LNCAP (cell line): ENCODE results near the gene CCDC83.

ENCODE experiments used
- TF ChIP-seq, protein P1 (sequence below): fragments of 450-650 bp; IDR thresholded peaks from 2 replicates; pipeline ENCODE4 v1.5.1; 2017; ENCODE audit warnings: mild to moderate bottlenecking

CCDC83 gene

DNA sequence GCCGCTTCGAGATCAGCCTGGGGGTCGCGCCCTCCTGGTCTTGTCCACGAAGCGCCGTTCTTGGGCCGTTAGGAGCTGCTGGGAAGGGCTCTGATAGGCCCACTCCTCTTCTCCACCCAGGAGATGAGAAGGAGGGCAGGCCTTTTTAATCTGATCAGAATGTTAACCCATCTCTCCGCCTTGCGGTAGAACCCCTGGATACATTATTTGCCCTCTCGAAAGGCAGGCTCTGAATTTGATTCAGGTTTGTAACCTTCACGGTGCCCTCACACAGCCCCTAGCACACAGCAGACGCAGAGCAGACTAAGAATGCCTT lies at the start of gene CCDC83:
TSS of gene CCDC83 (plus strand) at position 43 of the 316 bp plus-strand sequence. CDS start 9,741 bp downstream, outside the sequence.
- TF ChIP-seq, protein P1, sequence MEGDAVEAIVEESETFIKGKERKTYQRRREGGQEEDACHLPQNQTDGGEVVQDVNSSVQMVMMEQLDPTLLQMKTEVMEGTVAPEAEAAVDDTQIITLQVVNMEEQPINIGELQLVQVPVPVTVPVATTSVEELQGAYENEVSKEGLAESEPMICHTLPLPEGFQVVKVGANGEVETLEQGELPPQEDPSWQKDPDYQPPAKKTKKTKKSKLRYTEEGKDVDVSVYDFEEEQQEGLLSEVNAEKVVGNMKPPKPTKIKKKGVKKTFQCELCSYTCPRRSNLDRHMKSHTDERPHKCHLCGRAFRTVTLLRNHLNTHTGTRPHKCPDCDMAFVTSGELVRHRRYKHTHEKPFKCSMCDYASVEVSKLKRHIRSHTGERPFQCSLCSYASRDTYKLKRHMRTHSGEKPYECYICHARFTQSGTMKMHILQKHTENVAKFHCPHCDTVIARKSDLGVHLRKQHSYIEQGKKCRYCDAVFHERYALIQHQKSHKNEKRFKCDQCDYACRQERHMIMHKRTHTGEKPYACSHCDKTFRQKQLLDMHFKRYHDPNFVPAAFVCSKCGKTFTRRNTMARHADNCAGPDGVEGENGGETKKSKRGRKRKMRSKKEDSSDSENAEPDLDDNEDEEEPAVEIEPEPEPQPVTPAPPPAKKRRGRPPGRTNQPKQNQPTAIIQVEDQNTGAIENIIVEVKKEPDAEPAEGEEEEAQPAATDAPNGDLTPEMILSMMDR: no peak

- TF ChIP-seq, protein P1: no peak
Measured at GRCh38 chr11:85805387-85805786, 49.8 kb upstream of the CCDC83 start.

DNA sequence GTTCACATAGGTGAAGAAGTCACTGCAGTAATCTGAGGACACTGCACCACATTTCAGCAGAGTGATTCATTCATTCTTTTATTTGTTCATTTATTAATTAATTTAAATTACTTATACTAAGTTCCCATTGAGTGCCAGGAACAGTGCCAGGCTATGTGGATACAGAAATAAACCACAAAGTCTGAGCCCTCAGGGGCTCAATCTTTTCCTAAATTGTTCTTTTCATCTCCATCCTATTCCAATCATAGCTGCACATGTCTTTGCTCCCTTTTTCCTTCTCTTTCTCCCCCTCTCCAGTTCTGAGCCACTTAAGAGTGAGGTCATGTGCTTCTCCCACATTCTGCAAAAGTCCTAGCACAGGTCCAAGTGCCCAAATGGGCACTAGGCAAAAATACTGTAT lies 49.2 kb upstream of the CCDC83 start:
- TF ChIP-seq, protein P1: no peak

- TF ChIP-seq, protein P1: no peak
Measured at GRCh38 chr11:85806876-85807275, 48.3 kb upstream of the CCDC83 start.

DNA sequence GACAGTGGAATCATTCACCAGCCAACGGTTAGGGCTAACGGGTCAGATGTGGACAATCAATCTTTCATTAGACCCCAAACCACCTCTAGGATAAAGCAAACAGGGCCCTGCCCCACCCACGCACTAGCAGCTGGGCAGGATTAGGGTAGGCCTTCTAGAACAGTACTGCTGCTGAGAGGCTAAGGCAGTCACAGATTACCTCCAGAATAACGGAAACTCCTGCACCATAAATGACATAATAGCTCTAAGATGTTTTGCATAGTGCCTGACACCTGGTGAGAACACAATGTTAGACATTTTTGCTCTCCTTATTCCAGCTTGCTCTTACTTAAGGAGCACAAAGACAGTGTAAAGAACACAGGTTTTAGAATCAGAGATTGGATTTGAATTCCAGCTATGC lies 46.0 kb upstream of the CCDC83 start:
- TF ChIP-seq, protein P1: no peak

DNA sequence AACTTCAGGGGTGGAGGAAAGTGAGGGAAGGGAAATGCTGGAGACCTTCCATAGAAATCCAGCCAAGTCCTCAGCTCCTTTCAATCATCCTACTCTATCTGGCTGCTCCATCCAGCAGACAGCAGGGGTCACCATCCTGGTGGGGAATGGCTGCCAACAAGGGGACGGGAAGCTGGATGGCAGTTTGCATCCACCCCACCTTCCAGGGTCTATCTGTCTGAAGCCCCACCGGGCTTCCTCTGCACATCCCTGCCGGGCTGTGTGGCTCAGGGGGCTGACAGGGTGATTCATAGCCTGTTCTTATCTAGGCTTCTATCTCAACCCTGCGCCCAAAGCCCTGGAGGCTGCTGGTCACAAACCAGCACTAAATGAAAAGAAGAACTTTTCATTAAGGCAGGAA lies 45.3 kb upstream of the CCDC83 start:
- TF ChIP-seq, protein P1: no peak

DNA sequence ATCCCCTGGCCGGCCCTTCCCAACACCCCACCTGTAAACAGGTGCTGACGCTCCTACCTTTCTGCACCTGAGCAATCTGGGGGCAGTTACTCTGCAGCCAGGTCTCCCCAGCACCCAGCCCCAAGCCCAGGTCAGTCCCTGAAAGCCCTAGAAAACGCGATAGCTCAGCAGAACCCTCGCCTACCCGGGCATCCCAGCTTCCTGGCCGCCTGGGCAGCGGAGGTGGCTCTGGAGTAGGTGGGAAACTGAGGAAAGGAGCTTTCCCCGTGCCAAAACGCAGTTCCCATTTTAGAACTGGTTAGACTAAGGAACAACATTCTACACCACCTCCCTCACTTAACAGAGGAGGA lies 44.7 kb upstream of the CCDC83 start:
- TF ChIP-seq, protein P1: no peak

DNA sequence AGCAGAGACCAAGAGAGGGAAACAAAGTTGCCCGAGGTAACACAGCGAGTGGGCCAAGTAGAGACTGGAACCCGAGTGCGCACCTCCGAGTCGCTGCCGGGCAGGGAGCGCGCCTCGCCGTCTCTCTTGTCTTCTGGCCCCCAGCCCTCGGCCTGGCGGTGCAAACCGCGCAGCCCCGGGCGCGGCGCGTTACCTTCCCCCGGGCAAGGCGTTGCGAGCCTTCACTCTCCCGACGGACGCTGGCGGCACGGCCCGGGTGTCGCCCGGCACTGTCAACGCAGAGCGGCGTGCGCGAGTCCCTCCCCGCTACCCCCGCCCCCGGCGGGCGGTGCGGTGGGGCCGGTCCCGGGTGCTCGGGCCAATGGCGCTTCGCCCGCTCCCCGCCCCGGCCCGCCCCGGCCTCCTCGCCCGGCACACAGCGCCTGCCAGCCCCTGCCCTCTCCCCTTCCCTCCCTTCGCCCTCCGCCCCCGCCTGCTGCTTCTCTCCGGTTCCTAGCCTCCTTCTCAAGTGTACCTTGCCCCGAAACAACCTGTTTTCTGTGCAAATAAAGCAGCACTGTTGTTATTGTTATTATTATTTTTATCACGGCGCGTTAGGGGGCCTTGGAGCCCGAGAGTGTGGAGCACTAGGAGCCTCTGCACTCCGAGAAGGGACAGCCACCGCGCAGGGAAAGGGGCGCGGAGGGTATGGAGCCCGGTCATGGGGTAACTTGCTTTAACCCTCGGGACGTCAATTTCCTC lies 44.1 kb upstream of the CCDC83 start, which contains the start of gene SYTL2:
TSS of gene SYTL2 (minus strand) at position 271 of the 741 bp plus-strand sequence. CDS start 53,416 bp downstream, outside the sequence.
- TF ChIP-seq, protein P1: no peak
